ENCODE measurements around the gene NUPR1. TPM values are rescaled to one million over a fixed set of nuclear protein-coding genes. Genes with fewer than 3 reads are reported as not detected.

Gene NUPR1
- total and polyA plus RNA-seq, 2 of the 13 experiments (the other 11 are each of a cell fraction or from before 2014, with no cell fraction given), result 18.0 to 25.6 TPM

- no peak overlapping the region for H2AFZ ChIP-seq (ENCODE audit: low read length)
- ATAC-seq (peak; percentile 44), FAIRE-seq (peak; percentile 42), DNase-seq (ENCODE audit: low spot score) (peak; percentile 65)
- peak overlapping the region in 1 of 3 experiments; percentile 34; a peak in 2 of 6 replicates for H3K4me3 ChIP-seq (replicated peaks in 1 of 3; ENCODE audit: insufficient read depth in 1 of 3, low read depth in 2 of 3, low read length in 3 of 3)
- 5% methylated on average over 11 of the region's 11 CpGs for WGBS (ENCODE audit: low lambda C conversion rate)
- peaks cover under 1% of the 10 kb centered on the region for H3K79me2 ChIP-seq (ENCODE audit: insufficient read depth, low read length)
- no peaks in the 10 kb centered on the region for H3K36me3 ChIP-seq (replicated peaks in 1 of 2; ENCODE audit: control insufficient read depth in 1 of 2, insufficient read depth in 2 of 2, low read length in 2 of 2)
- no peak overlapping the region for H3K27ac ChIP-seq (ENCODE audit: extremely low read length, insufficient read depth, low read length)
- peaks cover 0 to 14% of the 10 kb centered on the region in 2 experiments; a peak in 1 of 5 replicates for H3K27me3 ChIP-seq (ENCODE audit: control insufficient read depth in 1 of 2, insufficient read depth in 2 of 2, low read length in 2 of 2)
- H3K4me2 ChIP-seq (ENCODE audit: low read depth, low read length), result peak overlapping the region; percentile 65
- intact Hi-C loops (cut with micrococcal nuclease; ENCODE audit: unreplicated experiment), result loop anchor here (1.0 to 10.0 kb wide), 3 partner anchors 65 to 273 kb away; partner anchors contain the start of gene SULT1A1
- ChIA-PET POLR2A (interaction anchor here (0.9 to 1.1 kb wide), 2 partner anchors 8 to 225 kb away, joined by 3 to 4 read pairs; no protein-coding TSS in a partner anchor), CTCF (ENCODE audit: low intra/inter-chr PET ratio, low total read pairs) (interaction anchor here (1.7 kb wide), 1 partner anchor 58 kb away, joined by 12 read pairs; the partner anchor contains the start of gene CLN3)
- H3K9me3 ChIP-seq (ENCODE audit: low read length), result no peaks in the 10 kb centered on the region
- no peaks in the 10 kb centered on the region for H4K20me1 ChIP-seq (ENCODE audit: insufficient read depth, low read length)
- BruUV-seq (replicated peaks), result no TSS peak
- peaks cover 26% of the 10 kb centered on the region for H3K4me1 ChIP-seq (ENCODE audit: insufficient read depth, low read length)
- no peak overlapping the region for H3K9ac ChIP-seq (ENCODE audit: insufficient read depth, low read depth, low read length)
- in situ Hi-C loops (cut with HindIII; ENCODE audit: extremely low pct_ligation_motif_present, low pct_unique_long_range_greater_than_20kb), result no loop called here
- TF ChIP-seq JUND (CRISPR knock-in tag; IDR thresholded peaks at IDR 0.05) (0 out of 2 replicates have a peak, but pooled peaks have one; percentile 14), CEBPZ (IDR thresholded peaks at IDR 0.05; ENCODE audit: low read length) (no peak), HNF1B (CRISPR knock-in tag; IDR thresholded peaks at IDR 0.05) (no peak), ZNF343 (CRISPR knock-in tag; IDR thresholded peaks at IDR 0.05) (no peak), ZNF672 (CRISPR knock-in tag; IDR thresholded peaks at IDR 0.05) (no peak), THAP11 (CRISPR knock-in tag; IDR thresholded peaks at IDR 0.05) (peak; percentile 61), ZNF580 (CRISPR knock-in tag; IDR thresholded peaks at IDR 0.05; ENCODE audit: borderline replicate concordance, low read depth) (0 out of 2 replicates have a peak, but pooled peaks have one; percentile 33), ZFP36L2 (CRISPR knock-in tag; IDR thresholded peaks at IDR 0.05) (no peak), ZNF768 (CRISPR knock-in tag; IDR thresholded peaks at IDR 0.05) (no peak), ZNF121 (CRISPR knock-in tag; IDR thresholded peaks at IDR 0.05) (0 out of 2 replicates have a peak, but pooled peaks have one; percentile 27), DZIP1 (CRISPR knock-in tag; IDR thresholded peaks at IDR 0.05) (no peak), MIER2 (CRISPR knock-in tag; IDR thresholded peaks at IDR 0.05) (no peak), ZNF367 (CRISPR knock-in tag; IDR thresholded peaks at IDR 0.05; ENCODE audit: borderline replicate concordance) (no peak), SOX13 (IDR thresholded peaks at IDR 0.05) (no peak), SOX13 (CRISPR knock-in tag; conservative IDR thresholded peaks at IDR 0.05 in 1 of 2, IDR thresholded peaks at IDR 0.05 in 1 of 2) (no peak; a peak in 1 of 4 replicates)
Measured at GRCh38 chr16:28549301-28549899, 10.6 kb upstream of the NUPR1 start.
